GM19395 (cell line): ENCODE results near the gene PLXNB2.
A peak's percentile ranks its signal among the peaks of the same experiment; 100 is the strongest.
"Not testable (repeated sequence)": the region's sequence is repeated elsewhere in the genome, so short reads cannot be mapped to it uniquely, and the experiment has no call there.

Experiments
- ATAC-seq: cut with Tn5 transposase; IDR thresholded peaks from one replicate; pipeline ENCODE4 v1.9.1; 2021; ENCODE audit warnings: mild to moderate bottlenecking, moderate library complexity; ENCODE audit not compliant: unreplicated experiment

The PLXNB2 gene

GRCh38 chr22:50326956-50327710 is 19.7 kb upstream of the PLXNB2 start, which contains the start of gene DENND6B:
Gene DENND6B, minus strand, starts transcription at chr22:50327012. Its CDS starts 24 bp downstream, at chr22:50326988.
- ATAC-seq = no peak

- ATAC-seq = no peak
Observed at GRCh38 chr22:50326225-50326955, 18.9 kb upstream of the PLXNB2 start.

GRCh38 chr22:50325444-50326224 is 18.2 kb upstream of the PLXNB2 start:
- no peak for ATAC-seq

- ATAC-seq = no peak
Observed at GRCh38 chr22:50323900-50324299, 16.5 kb upstream of the PLXNB2 start.

- ATAC-seq = not testable (repeated sequence)
Observed at GRCh38 chr22:50322382-50323104, 15.1 kb upstream of the PLXNB2 start.

- no peak for ATAC-seq
Observed at GRCh38 chr22:50320671-50321325, 13.4 kb upstream of the PLXNB2 start.

- ATAC-seq = no peak
Observed at GRCh38 chr22:50320116-50320515, 12.7 kb upstream of the PLXNB2 start.

GRCh38 chr22:50319503-50319951 is 12.1 kb upstream of the PLXNB2 start:
- no peak for ATAC-seq

- no peak for ATAC-seq
Observed at GRCh38 chr22:50318698-50319411, 11.4 kb upstream of the PLXNB2 start.

GRCh38 chr22:50318356-50318697 is 10.9 kb upstream of the PLXNB2 start:
- ATAC-seq = no peak

GRCh38 chr22:50317674-50318073 is 10.2 kb upstream of the PLXNB2 start:
- no peak for ATAC-seq

- ATAC-seq = no peak
Observed at GRCh38 chr22:50317178-50317577, 9.7 kb upstream of the PLXNB2 start.

- no peak for ATAC-seq
Observed at GRCh38 chr22:50316114-50317065, 8.9 kb upstream of the PLXNB2 start.

- ATAC-seq = no peak
Observed at GRCh38 chr22:50315289-50316113, 8.1 kb upstream of the PLXNB2 start.

- ATAC-seq = peak; percentile 82
Observed at GRCh38 chr22:50314455-50315288, 7.2 kb upstream of the PLXNB2 start.

GRCh38 chr22:50314081-50314454 is 6.6 kb upstream of the PLXNB2 start:
- no peak for ATAC-seq

- ATAC-seq = no peak
Observed at GRCh38 chr22:50313600-50313999, 6.2 kb upstream of the PLXNB2 start.
